ENCODE data around the gene TRH. TPM values are rescaled to one million over a fixed set of nuclear protein-coding genes. Genes with fewer than 3 reads are reported as not detected.

The TRH gene
- total and polyA plus RNA-seq, 2 of the 8 experiments (the other 6 are each of a cell fraction or from before 2014, with no cell fraction given): not detected

- no peak overlapping the region for H4K91ac ChIP-seq (replicated peaks; ENCODE audit: insufficient read length, low read length)
- H3K4me2 ChIP-seq (ENCODE audit: insufficient read depth in 1 of 2, low read depth in 2 of 2, low read length in 2 of 2): no peak overlapping the region
- H3K56ac ChIP-seq (replicated peaks; ENCODE audit: insufficient read length, low read depth, low read length): no peak overlapping the region
- no peaks in the 10 kb centered on the region for H3K9me3 ChIP-seq (ENCODE audit: insufficient read depth in 2 of 2, low read depth in 1 of 2, low read length in 1 of 2)
- H2BK5ac ChIP-seq (ENCODE audit: low read depth, low read length): no peak overlapping the region
- no peak overlapping the region for H3K4me3 ChIP-seq (ENCODE audit: extremely low read depth in 1 of 4, insufficient read depth in 2 of 4, low read depth in 3 of 4, low read length in 4 of 4)
- H3K23ac ChIP-seq (ENCODE audit: insufficient read length): no peak overlapping the region
- no peaks in the 10 kb centered on the region for H3K36me3 ChIP-seq (ENCODE audit: control insufficient read depth in 2 of 4, insufficient read depth in 4 of 4, low read length in 3 of 4)
- H4K20me1 ChIP-seq (replicated peaks in 1 of 2; ENCODE audit: control insufficient read depth in 1 of 2, insufficient read depth in 2 of 2, low read length in 2 of 2): no peaks in the 10 kb centered on the region
- no peak overlapping the region for H2BK15ac ChIP-seq (ENCODE audit: low read length)
- 72% methylated on average over 6 of the region's 6 CpGs; no CpG with 5 or more reads in 1 of the 2 experiments for WGBS, 2 experiments (ENCODE audit: extremely low coverage in 1 of 2, insufficient coverage in 1 of 2, insufficient read length in 1 of 2, insufficient replicate concordance in 2 of 2, low coverage in 1 of 2, low lambda C conversion rate in 2 of 2, missing lambda C conversion rate in 1 of 2)
- no peak overlapping the region for H3K27ac ChIP-seq (ENCODE audit: low read depth, low read length)
- CTCF ChIA-PET (ENCODE audit: partially characterized antibody): interaction anchor here (1.2 to 7.6 kb wide), 5 partner anchors 14 to 117 kb away, joined by 3 to 99 read pairs (median 12); partner anchors contain the start of gene TRH
- H3K27me3 ChIP-seq (replicated peaks in 1 of 4; ENCODE audit: control insufficient read depth in 3 of 4, extremely low read depth in 1 of 4, insufficient read depth in 3 of 4, low read length in 3 of 4): peaks cover 0 to 3% (median under 1%) of the 10 kb centered on the region in 4 experiments; a peak in 5 of 7 replicates
- no peak overlapping the region for H3K4ac ChIP-seq (replicated peaks; ENCODE audit: insufficient read length, low read depth, low read length)
- H3K4me1 ChIP-seq (replicated peaks in 1 of 4; ENCODE audit: control insufficient read depth in 3 of 4, insufficient read depth in 4 of 4, low read length in 3 of 4): no peaks in the 10 kb centered on the region
- POLR2A ChIA-PET (ENCODE audit: partially characterized antibody): no interaction called here
- H3K9ac ChIP-seq (replicated peaks in 1 of 4; ENCODE audit: extremely low read depth in 1 of 4, low read depth in 3 of 4, low read length in 3 of 4): no peak overlapping the region
- TF ChIP-seq TEAD4 (IDR thresholded peaks at IDR 0.05; ENCODE audit: low read depth, low read length): no peak
- no peak for TF ChIP-seq RFX5 (IDR thresholded peaks at IDR 0.05; ENCODE audit: borderline replicate concordance, low read depth, low read length)
- TF ChIP-seq CBX5 (IDR thresholded peaks at IDR 0.05; ENCODE audit: low read depth, low read length): no peak
- TF ChIP-seq SIX5 (IDR thresholded peaks at IDR 0.05; ENCODE audit: low read depth, low read length): no peak
- TF ChIP-seq BCL11A (IDR thresholded peaks at IDR 0.05; ENCODE audit: low read depth in 2 of 2, low read length in 2 of 2): no peak
- no peak for TF ChIP-seq FOSL1 (IDR thresholded peaks at IDR 0.05; ENCODE audit: insufficient read depth, low read depth, low read length)
- TF ChIP-seq CBX8 (IDR thresholded peaks at IDR 0.05; ENCODE audit: borderline replicate concordance, low read depth, low read length): no peak
- TF ChIP-seq SP4 (IDR thresholded peaks at IDR 0.05; ENCODE audit: low read length): no peak
- no peak for TF ChIP-seq POLR2A (IDR thresholded peaks at IDR 0.05; ENCODE audit: control extremely low read depth in 1 of 2, low read depth in 2 of 2, low read length in 2 of 2)
- no peak overlapping the region for H2BK12ac ChIP-seq (ENCODE audit: low read depth, low read length)
- no peak for DNase-seq (ENCODE audit: low read depth in 1 of 2, low spot score in 2 of 2)
- H3K79me1 ChIP-seq (ENCODE audit: low read depth, low read length): no peaks in the 10 kb centered on the region
- H2AK5ac ChIP-seq (ENCODE audit: low read depth, low read length): no peak overlapping the region
- H4K5ac ChIP-seq (ENCODE audit: insufficient read length, low read depth, low read length): no peak overlapping the region
- no peak overlapping the region for H3K18ac ChIP-seq (ENCODE audit: extremely low read depth, low read length)
- no peaks in the 10 kb centered on the region for H3K79me2 ChIP-seq (ENCODE audit: control insufficient read depth in 1 of 2, insufficient read depth in 2 of 2, low read length in 2 of 2)
- no peaks in the 10 kb centered on the region for H3K23me2 ChIP-seq (ENCODE audit: low read depth, low read length)
- no peak overlapping the region for H2BK120ac ChIP-seq (replicated peaks; ENCODE audit: low read depth, low read length)
- no peak overlapping the region for H4K8ac ChIP-seq (ENCODE audit: extremely low read depth, insufficient read depth, low read length)
- H3K14ac ChIP-seq (ENCODE audit: insufficient read length): no peak overlapping the region
- FAIRE-seq: no peak
- no peak overlapping the region for H2BK20ac ChIP-seq (ENCODE audit: low read length)
- no peak overlapping the region for H2AFZ ChIP-seq (ENCODE audit: low read length)
Measured at GRCh38 chr3:129989414-129989813, 14.9 kb downstream of the TRH start.

Data from H1 (cell line).